NCI-H510A treated with DMSO at 0.1 percent for 48 hours (cell line): ENCODE results near the gene NOL6.

Experiments
- DNase-seq: peaks from one replicate; lab custom pipeline; 2025; lab: John Stamatoyannopoulos, UW

NOL6 gene

GRCh38 chr9:33450621-33451146 is 23.0 kb downstream of the NOL6 start:
- DNase-seq, result no peak

- no peak for DNase-seq
Observed at GRCh38 chr9:33449715-33450114, 24.0 kb downstream of the NOL6 start.

- DNase-seq, result no peak
Observed at GRCh38 chr9:33447799-33448553, 25.7 kb downstream of the NOL6 start.

GRCh38 chr9:33446946-33447798 is 26.6 kb downstream of the NOL6 start, which contains the start of gene AQP3:
Gene AQP3 (minus strand): TSS chr9:33447593. CDS start chr9:33447530, 63 bp downstream.
- DNase-seq, result peak; percentile 25

- no peak for DNase-seq
Observed at GRCh38 chr9:33446240-33446945, 27.3 kb downstream of the NOL6 start.

GRCh38 chr9:33445389-33446239 is 28.1 kb downstream of the NOL6 start:
- no peak for DNase-seq

GRCh38 chr9:33443464-33444154 is 30.1 kb downstream of the NOL6 start:
- no peak for DNase-seq

- no peak for DNase-seq
Observed at GRCh38 chr9:33443047-33443446, 30.7 kb downstream of the NOL6 start.

- DNase-seq, result no peak
Observed at GRCh38 chr9:33442125-33442524, 31.6 kb downstream of the NOL6 start.

- DNase-seq, result no peak
Observed at GRCh38 chr9:33440609-33441008, 33.1 kb downstream of the NOL6 start.

GRCh38 chr9:33440204-33440603 is 33.5 kb downstream of the NOL6 start:
- DNase-seq, result no peak

GRCh38 chr9:33439731-33440130 is 34.0 kb downstream of the NOL6 start:
- no peak for DNase-seq

- no peak for DNase-seq
Observed at GRCh38 chr9:33438926-33439680, 34.6 kb downstream of the NOL6 start.

- no peak for DNase-seq
Observed at GRCh38 chr9:33437898-33438297, 35.8 kb downstream of the NOL6 start.

GRCh38 chr9:33437205-33437604 is 36.5 kb downstream of the NOL6 start:
- DNase-seq, result no peak

GRCh38 chr9:33436445-33436844 is 37.3 kb downstream of the NOL6 start:
- no peak for DNase-seq

- no peak for DNase-seq
Observed at GRCh38 chr9:33435821-33436277, 37.9 kb downstream of the NOL6 start.

- no peak for DNase-seq
Observed at GRCh38 chr9:33434317-33435105, 39.2 kb downstream of the NOL6 start.

GRCh38 chr9:33433871-33434270 is 39.9 kb downstream of the NOL6 start:
- DNase-seq, result no peak
